Measurements from ENCODE around the gene ADK. TPM values are rescaled to one million over a fixed set of nuclear protein-coding genes. Genes with fewer than 3 reads are reported as not detected.
"Not testable (repeated sequence)": the region's sequence is repeated elsewhere in the genome, so short reads cannot be mapped to it uniquely, and the experiment has no call there.

Gene ADK
- total RNA-seq, 2 experiments from 2014 or later: 52.8 to 54.4 TPM

DNA sequence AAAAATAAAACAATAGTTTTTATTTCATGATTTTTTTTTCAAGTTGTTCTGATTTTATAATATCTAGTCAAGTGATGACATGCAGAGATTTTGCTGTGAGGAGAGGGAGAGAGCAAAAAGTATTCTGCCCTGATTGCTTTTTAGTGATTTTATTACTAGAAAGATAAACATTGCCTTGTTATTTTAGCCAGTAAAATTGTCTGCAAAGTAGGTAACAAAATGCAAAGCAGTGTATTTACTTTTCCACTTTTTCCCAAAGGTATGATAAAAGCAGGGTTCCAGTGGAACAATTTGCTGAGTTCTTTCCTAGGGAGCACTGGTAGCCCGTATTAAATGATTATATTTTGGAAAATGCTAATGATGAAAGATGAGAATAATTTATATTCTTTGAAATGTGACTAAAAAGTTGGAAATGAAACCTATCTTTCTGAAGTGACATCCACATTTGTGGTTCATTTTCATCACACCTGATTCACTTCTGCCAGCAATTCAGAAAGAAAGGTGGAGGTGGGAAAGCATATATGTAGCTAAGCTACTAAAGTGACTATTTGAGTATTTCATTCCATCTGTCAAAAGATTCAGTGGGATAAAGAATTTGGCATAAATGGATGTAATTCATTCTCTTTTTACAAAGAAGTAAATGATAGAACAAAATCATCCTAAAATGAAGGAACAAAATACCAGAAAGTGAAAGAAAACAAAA, 300.3 kb downstream of the ADK start:
- Mint-ChIP-seq H3K4me1 (ENCODE audit: low read depth) (peaks cover 7% of the 10 kb centered on the region), H3K4me3 (no peak overlapping the region), H3K36me3 (peaks cover 12% of the 10 kb centered on the region), H3K9me3 (peaks cover 6% of the 10 kb centered on the region), H3K27me3 (no peaks in the 10 kb centered on the region), H3K27ac (no peak overlapping the region)
- ChIA-PET POLR2A (no interaction called here), CTCF (no interaction called here)
- DNase-seq: no peak
- intact Hi-C loops (cut with micrococcal nuclease): loop anchor here (5.0 kb wide), 1 partner anchor 136 kb away; no protein-coding TSS in a partner anchor

DNA sequence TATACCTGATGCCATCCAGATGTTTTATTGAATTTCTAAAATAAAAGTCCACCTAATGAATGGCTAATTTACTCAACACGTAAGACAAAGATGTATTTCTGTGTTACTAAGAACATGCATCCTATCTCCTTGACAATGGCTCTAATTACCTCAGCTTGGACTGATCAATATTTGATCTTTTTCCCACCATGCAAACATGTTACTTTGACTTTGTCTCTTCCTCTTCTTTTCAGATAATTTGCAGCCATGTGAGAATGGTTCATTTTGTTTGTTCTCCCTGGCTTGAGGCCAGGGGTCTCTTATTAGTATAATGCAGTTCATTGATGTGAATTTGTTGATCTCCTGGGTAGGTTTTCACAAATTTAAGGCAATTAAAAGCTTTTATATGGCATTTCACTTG, 302.1 kb downstream of the ADK start:
- Mint-ChIP-seq H3K27me3 (no peaks in the 10 kb centered on the region), H3K4me3 (no peak overlapping the region), H3K27ac (no peak overlapping the region), H3K36me3 (peaks cover 21% of the 10 kb centered on the region), H3K4me1 (ENCODE audit: low read depth) (peaks cover 7% of the 10 kb centered on the region), H3K9me3 (peaks cover 12% of the 10 kb centered on the region)
- CTCF ChIA-PET: no interaction called here
- intact Hi-C loops (cut with micrococcal nuclease): loop anchor here (5.0 kb wide), 1 partner anchor 134 kb away; no protein-coding TSS in a partner anchor
- POLR2A ChIA-PET: no interaction called here
- DNase-seq: no peak

DNA sequence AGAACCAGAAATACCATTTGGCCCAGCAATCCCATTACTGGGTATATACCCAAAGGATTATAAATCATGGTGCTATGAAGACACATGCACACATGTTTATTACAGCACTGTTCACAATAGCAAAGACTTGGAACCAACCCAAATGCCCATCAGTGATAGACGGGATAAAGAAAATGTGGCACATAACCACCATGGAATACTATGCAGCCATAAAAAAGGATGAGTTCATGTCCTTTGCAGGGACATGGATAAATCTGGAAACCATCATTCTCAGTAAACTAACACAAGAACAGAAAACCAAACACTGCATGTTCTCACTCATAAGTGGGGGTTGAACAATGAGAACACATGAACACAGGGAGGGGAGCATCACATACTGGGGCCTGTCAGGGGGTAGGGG, 306.5 kb downstream of the ADK start:
- peaks cover 12% of the 10 kb centered on the region for H3K9me3 Mint-ChIP-seq
- POLR2A ChIA-PET: not testable (repeated sequence)

DNA sequence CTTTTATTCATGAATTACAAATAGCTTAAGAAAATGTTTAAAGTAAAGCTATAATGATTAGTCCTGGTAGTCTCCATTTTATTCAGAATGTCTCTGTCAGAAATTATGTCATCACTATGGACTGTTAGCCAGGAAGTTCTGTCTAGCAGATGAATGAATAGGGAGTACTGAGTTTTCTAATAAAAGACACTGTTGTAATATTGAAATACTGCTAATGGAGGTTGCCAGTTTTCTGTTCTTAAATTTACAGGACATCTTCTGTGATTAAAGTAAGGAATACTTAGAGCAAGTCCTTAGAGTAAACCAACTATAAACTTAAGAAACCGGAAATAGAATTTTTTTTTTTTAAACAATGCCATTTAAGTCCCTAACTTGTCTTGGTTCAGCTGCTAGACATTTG, 309.8 kb downstream of the ADK start:
- Mint-ChIP-seq H3K27ac (no peak overlapping the region), H3K4me1 (ENCODE audit: low read depth) (no peaks in the 10 kb centered on the region), H3K36me3 (peaks cover 14% of the 10 kb centered on the region), H3K4me3 (no peak overlapping the region), H3K27me3 (no peaks in the 10 kb centered on the region), H3K9me3 (peaks cover 10% of the 10 kb centered on the region)
- no peak for DNase-seq
- CTCF ChIA-PET: no interaction called here
- intact Hi-C loops (cut with micrococcal nuclease): no loop called here
- POLR2A ChIA-PET: no interaction called here

More for the DNA sequence above, 306.5 kb downstream of the ADK start:
- H3K4me3 Mint-ChIP-seq; H3K4me1 Mint-ChIP-seq (ENCODE audit: low read depth); H3K27ac Mint-ChIP-seq; H3K27me3 Mint-ChIP-seq; CTCF ChIA-PET; DNase-seq; intact Hi-C loops (cut with micrococcal nuclease): not testable (repeated sequence)
- peaks cover 21% of the 10 kb centered on the region for H3K36me3 Mint-ChIP-seq

DNA sequence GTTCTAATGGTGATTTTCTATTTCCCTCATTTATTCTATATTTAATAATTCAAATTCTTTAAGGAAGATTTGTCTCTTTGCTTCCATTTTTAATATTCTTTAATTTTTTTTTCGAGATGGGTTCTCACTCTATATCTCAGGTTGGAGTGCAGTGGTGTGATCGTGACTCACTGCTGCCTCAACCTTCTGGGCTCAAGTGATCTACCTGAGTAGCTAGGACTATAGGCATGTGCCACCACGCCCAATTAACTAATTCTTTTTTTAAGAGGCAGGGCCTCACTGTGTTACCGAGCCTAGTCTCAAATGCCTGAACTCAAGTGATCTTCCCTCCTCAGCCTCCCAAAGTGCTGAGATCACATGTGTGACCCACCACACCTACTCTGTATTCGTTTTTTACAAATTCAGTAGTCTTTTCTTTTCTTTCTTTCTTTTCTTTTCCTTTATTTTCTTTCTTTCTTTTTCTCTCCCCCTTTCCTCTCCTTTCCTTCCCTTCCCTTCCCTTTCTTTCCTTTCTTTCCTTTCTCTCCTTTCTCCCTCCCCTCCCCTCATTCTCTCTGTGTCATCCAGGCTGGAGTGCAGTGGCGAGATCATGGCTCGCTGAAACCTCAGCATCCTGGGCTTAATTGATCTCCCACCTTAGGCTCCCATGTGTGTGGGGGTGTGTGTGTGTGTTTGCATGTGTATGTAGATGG, 323.1 kb downstream of the ADK start:
- ChIA-PET CTCF (no interaction called here), POLR2A (no interaction called here)
- intact Hi-C loops (cut with micrococcal nuclease): no loop called here
- no peaks in the 10 kb centered on the region for H3K27me3 Mint-ChIP-seq
- H3K36me3 Mint-ChIP-seq: peaks cover 21% of the 10 kb centered on the region
- no peaks in the 10 kb centered on the region for H3K4me1 Mint-ChIP-seq (ENCODE audit: low read depth)
- H3K4me3 Mint-ChIP-seq: no peak overlapping the region
- no peaks in the 10 kb centered on the region for H3K9me3 Mint-ChIP-seq
- no peak overlapping the region for H3K27ac Mint-ChIP-seq
- DNase-seq: no peak

DNA sequence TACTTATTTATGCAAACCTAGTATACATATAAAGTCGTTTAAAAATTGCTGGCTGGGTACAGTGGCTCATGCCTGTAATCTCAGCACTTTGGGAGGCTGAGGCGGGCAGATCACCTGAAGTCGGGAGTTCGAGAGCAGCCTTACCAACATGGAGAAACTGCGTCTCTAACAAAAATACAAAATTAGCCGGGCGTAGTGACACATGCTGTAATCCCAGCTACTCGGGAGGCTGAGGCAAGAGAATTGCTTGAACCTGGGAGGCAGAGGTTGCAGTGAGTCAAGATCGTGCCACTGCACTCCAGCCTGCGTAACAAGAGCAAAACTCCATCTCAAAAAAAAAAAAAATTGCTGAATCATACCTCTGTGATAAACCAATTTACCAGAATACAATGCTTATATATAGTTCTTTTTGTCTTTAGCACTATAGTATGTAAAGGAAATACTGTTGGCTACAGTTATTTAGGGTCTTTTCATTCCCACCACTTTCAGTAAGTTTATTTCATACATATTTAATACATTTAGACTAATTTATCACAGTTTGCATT, 325.2 kb downstream of the ADK start:
- POLR2A ChIA-PET; H3K9me3 Mint-ChIP-seq; DNase-seq; H3K27ac Mint-ChIP-seq; intact Hi-C loops (cut with micrococcal nuclease); H3K4me1 Mint-ChIP-seq (ENCODE audit: low read depth); CTCF ChIA-PET; H3K27me3 Mint-ChIP-seq; H3K4me3 Mint-ChIP-seq: not testable (repeated sequence)
- H3K36me3 Mint-ChIP-seq: peaks cover 16% of the 10 kb centered on the region

DNA sequence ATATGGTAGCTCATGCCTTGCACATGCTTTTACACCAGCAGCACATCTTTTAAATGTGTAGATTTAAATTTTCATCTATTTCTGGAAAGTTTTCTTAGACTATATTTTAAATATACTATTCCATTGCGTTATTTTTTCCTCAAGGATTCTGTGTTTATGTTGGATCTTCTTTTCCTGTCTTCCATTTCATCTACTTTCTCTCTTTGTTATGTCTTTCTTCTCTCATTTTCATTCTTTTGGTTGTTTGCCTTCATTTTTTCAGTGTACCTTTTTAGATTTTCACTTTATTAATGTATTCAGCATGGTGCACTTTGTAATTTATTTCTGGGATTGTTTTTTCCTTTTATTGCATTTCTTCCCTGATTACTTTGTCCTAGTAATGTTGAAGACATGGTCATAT, 329.8 kb downstream of the ADK start:
- ChIA-PET POLR2A (no interaction called here), CTCF (interaction anchor here (0.5 kb wide), 1 partner anchor 177 kb away, joined by 3 read pairs; no protein-coding TSS in a partner anchor)
- Mint-ChIP-seq H3K9me3 (peaks cover 3% of the 10 kb centered on the region), H3K27ac (no peak overlapping the region), H3K36me3 (peaks cover 24% of the 10 kb centered on the region), H3K4me3 (no peak overlapping the region), H3K27me3 (no peaks in the 10 kb centered on the region), H3K4me1 (ENCODE audit: low read depth) (no peaks in the 10 kb centered on the region)
- DNase-seq: no peak
- intact Hi-C loops (cut with micrococcal nuclease): no loop called here

DNA sequence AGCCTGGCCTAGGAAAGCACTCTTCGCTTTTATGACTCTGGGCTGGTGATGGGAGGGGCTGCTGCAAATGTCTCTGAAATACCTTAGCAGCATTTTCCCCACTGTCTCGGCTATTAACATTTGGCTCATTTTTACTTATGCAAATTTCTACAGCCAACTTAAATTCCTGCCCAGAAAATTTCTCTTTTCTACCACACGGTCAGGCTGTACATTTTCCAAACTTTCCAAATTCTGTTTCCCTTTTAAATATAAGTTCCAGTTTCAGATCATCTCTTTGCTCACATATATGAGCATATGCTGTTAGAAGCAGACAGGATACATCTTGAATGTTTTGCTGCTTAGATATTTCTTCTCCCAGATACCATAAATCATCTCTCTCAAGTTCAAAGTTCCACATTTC, 332.3 kb downstream of the ADK start:
- intact Hi-C loops (cut with micrococcal nuclease): no loop called here
- Mint-ChIP-seq H3K4me3 (no peak overlapping the region), H3K36me3 (peaks cover 24% of the 10 kb centered on the region), H3K9me3 (peaks cover 3% of the 10 kb centered on the region), H3K4me1 (ENCODE audit: low read depth) (no peaks in the 10 kb centered on the region), H3K27me3 (no peaks in the 10 kb centered on the region), H3K27ac (no peak overlapping the region)
- CTCF ChIA-PET: no interaction called here
- POLR2A ChIA-PET: no interaction called here
- DNase-seq: no peak

DNA sequence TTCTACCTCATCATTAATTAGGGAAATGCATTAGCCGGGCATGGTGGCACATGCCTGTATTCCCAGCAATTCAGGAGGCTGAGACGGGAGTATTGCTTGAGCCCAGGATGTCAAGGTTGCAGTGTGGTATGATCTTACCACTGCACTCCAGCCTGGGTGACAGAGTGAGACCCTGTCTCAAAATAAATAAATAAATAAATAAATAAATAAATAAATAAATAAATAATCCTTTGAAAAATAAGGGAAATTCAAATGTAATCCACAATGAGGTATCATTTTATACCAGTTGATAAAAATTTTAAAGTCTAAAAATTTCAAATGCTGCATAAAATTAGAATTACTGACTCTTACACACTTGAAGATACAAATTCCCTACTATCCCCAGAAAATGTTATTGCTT, 334.3 kb downstream of the ADK start:
- Mint-ChIP-seq H3K27ac (no peak overlapping the region), H3K4me3 (no peak overlapping the region), H3K9me3 (peaks cover 3% of the 10 kb centered on the region), H3K27me3 (no peaks in the 10 kb centered on the region), H3K36me3 (peaks cover 22% of the 10 kb centered on the region), H3K4me1 (ENCODE audit: low read depth) (no peaks in the 10 kb centered on the region)
- ChIA-PET CTCF (no interaction called here), POLR2A (no interaction called here)
- intact Hi-C loops (cut with micrococcal nuclease): no loop called here
- DNase-seq: no peak

DNA sequence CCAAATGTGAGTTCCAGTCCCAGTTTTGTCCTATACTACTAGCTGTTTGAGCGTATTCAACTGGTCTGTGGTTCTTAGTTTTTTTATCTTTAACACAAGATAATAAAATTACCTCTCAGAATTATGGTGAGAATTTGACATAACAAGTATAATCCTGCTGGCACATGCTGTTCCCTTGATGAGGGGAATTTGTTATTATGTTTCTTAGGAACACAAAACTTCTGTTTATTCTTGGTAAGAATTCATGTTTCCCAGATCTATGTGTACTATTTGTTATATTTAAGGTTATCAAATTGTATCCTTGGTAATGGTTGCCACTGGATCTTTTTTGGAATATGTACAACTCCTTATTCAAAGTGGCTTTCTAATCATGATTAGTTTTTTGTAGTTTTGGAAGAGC, 335.6 kb downstream of the ADK start:
- Mint-ChIP-seq H3K9me3 (peaks cover 3% of the 10 kb centered on the region), H3K27ac (no peak overlapping the region), H3K4me1 (ENCODE audit: low read depth) (peaks cover under 1% of the 10 kb centered on the region), H3K27me3 (no peaks in the 10 kb centered on the region), H3K36me3 (peaks cover 20% of the 10 kb centered on the region), H3K4me3 (no peak overlapping the region)
- CTCF ChIA-PET: no interaction called here
- intact Hi-C loops (cut with micrococcal nuclease): no loop called here
- no peak for DNase-seq
- POLR2A ChIA-PET: no interaction called here

DNA sequence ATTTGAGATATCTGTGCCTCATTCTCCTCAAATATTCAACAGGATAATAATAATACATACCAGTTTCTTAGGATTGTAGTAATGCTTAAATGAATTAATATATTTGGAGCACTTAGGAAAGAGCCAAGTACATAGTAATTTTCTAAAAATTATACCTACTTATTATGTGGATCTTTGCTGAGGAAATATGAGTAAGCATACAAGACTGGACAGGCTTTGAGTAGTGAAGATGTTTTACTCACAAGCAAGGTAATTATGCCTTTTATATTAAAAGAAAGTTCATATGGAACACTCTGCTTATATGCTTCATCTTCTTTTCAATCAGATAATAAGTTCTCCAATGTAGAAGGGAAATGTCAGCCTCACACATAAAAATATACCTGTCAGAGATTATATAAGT, 337.9 kb downstream of the ADK start:
- H3K27me3 Mint-ChIP-seq: no peaks in the 10 kb centered on the region
- ChIA-PET POLR2A (no interaction called here), CTCF (no interaction called here)
- no peak overlapping the region for H3K27ac Mint-ChIP-seq
- DNase-seq: no peak
- no peaks in the 10 kb centered on the region for H3K9me3 Mint-ChIP-seq
- peaks cover 6% of the 10 kb centered on the region for H3K36me3 Mint-ChIP-seq
- peaks cover 1% of the 10 kb centered on the region for H3K4me1 Mint-ChIP-seq (ENCODE audit: low read depth)
- H3K4me3 Mint-ChIP-seq: no peak overlapping the region
- intact Hi-C loops (cut with micrococcal nuclease): no loop called here

DNA sequence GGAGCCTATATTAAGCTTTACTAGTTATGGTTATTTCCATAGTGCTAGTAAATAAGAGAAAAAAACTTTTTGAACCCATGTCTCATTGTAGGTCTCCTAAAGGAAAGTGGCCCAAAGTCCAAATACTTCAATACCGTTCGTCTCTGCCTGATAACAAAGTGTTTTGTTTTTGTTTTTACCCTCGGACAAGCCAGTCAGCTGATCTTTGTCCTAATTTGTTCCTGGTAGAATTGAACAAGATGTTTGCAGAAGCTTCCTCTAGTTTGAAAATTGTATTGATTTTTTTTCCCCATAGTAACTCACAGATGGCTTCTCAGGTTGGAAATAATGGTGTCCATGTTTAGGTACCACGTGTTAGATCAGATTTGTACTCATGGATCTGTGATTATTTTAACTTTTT, 339.5 kb downstream of the ADK start:
- peaks cover 3% of the 10 kb centered on the region for H3K36me3 Mint-ChIP-seq
- no peaks in the 10 kb centered on the region for H3K27me3 Mint-ChIP-seq
- H3K27ac Mint-ChIP-seq: no peak overlapping the region
- intact Hi-C loops (cut with micrococcal nuclease): no loop called here
- ChIA-PET POLR2A (no interaction called here), CTCF (no interaction called here)
- H3K9me3 Mint-ChIP-seq: peaks cover 2% of the 10 kb centered on the region
- no peak overlapping the region for H3K4me3 Mint-ChIP-seq
- peaks cover 1% of the 10 kb centered on the region for H3K4me1 Mint-ChIP-seq (ENCODE audit: low read depth)
- no peak for DNase-seq

DNA sequence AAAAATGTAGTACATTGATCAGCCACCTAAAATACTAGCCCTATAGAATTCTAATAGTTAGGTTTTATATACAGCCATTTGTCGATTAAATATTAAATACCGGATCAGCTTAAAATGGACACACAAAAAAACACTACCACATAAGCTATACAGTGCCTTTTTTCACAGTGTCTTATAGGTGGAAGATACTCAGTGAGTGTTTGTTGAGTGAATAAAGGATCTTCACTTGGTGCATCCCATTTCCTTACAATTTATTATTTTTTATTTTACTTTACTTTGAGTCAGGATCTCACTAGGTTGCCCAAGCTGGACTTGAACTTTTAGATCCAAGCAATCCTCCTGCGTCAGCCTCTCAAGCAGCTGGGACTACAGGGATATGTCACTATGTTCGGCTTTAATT, 340.0 kb downstream of the ADK start:
- no peaks in the 10 kb centered on the region for H3K27me3 Mint-ChIP-seq
- H3K4me3 Mint-ChIP-seq: no peak overlapping the region
- H3K4me1 Mint-ChIP-seq (ENCODE audit: low read depth): peaks cover 1% of the 10 kb centered on the region
- ChIA-PET CTCF (no interaction called here), POLR2A (no interaction called here)
- intact Hi-C loops (cut with micrococcal nuclease): no loop called here
- H3K9me3 Mint-ChIP-seq: peaks cover 7% of the 10 kb centered on the region
- peaks cover 7% of the 10 kb centered on the region for H3K36me3 Mint-ChIP-seq
- DNase-seq: no peak
- H3K27ac Mint-ChIP-seq: no peak overlapping the region
